ENCODE results near the gene KLK7. TPM values are rescaled to one million over a fixed set of nuclear protein-coding genes. Genes with fewer than 3 reads are reported as not detected.

KLK7 gene
- total RNA-seq, 2 donors from 2014 or later, result not detected

DNA sequence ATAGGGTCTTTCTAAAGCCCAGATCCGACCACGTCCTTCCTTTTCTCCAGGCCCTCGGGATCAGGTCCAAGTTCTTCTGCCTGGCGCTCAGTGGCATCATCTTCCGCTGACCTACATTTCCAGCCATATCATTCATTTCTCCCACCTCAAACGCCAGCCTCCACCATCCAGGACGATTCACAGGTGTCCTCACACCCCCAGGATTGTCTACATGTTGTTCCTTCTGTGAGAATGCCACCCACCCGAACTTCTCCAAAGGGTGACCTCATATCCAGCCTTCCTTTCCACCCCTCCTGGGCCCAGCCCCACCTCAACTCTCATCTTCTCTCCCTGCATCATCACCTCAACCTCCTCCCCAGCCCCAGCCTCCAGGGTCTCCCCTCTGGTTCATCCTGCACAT is 26.1 kb downstream of the KLK7 start:
- intact Hi-C loops (cut with DNase I, micrococcal nuclease), result no loop called here
- DNase-seq (no peak), ATAC-seq (no peak)

- DNase-seq (no peak), ATAC-seq (no peak)
- intact Hi-C loops (cut with DNase I, micrococcal nuclease), result no loop called here
Observed at GRCh38 chr19:50952910-50953309, 30.8 kb downstream of the KLK7 start, which contains the start of gene KLK5. Gene KLK5, minus strand, starts transcription at chr19:50953038. Its CDS starts 381 bp downstream, at chr19:50952657.

DNA sequence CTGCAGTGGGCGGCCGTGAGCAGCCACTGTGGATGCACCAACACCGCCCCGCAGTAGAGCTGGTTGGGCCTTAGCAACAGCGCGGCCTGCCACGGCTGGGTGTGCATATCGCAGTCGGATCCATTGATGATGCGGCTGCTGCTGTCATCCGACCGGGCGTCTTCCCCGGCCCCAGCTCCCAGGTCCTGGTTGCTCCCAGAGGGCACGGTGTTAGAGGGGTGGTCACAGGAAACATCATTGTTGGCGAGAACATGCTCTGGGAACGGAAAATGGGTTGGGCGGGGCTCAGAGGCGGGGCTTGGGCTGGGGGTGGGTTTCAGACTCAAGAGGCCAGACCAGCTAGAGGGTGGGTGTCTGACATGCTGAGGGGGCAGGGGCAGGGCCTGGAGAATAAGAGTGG is 33.9 kb downstream of the KLK7 start:
- intact Hi-C loops (cut with DNase I, micrococcal nuclease), result no loop called here
- DNase-seq (no peak), ATAC-seq (no peak)

DNA sequence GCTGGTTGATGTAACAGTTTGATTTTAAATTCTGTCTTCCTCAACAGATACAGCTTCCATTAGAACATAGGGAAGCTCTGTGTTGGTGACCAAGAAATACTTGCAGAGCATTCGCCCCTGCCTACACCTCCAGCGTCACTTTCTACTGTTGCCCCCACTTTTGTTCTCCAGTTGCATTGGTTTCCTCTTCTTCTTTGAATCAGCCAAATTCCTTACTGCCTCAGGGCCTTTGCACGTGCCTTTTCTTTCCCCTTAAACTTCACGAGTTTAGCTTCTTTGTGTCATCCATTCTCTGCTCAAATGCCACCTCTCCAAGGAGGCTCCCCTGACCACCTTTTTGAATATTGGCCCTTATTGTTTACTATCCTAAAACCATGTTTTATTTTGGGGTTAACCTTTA is 36.6 kb downstream of the KLK7 start:
- no peak for ATAC-seq
- intact Hi-C loops (cut with DNase I, micrococcal nuclease), result no loop called here
- no peak for DNase-seq

- intact Hi-C loops (cut with DNase I, micrococcal nuclease), result no loop called here
- ATAC-seq (no peak), DNase-seq (no peak)
Observed at GRCh38 chr19:50944795-50945194, 38.9 kb downstream of the KLK7 start.

DNA sequence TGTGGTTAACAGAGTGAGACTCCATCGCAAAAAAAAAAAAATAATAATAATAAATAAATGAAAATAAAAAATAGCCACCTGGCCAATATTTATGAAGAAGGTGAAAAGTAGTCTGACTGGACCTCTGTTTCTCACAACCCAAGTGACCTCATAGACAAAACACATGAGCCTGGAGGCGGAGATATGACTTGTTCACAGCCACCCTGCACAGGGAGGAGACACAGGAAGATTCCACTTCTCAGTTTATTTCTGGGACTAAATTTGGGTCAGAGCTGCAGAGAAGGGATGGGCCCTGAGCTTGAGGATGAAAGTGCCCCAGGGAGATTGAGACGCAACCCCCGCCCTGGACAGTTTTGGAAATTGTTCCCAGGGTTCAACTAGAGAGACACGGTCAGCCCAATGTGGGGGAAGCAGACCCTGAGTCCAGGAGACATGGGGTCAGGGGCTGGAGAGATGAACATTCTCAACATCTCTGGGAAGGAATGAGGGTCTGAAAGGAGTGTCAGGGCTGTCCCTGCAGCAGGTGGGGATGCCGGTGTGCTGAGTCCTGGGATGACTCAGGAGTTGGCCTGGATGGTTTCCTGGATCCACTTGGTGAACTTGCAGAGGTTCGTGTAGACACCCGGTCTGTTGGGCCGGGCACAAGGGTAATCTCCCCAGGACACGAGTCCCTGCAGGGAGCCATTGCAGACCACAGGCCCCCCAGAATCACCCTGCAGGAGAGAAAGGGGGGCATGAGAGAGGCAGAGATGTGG is 40.5 kb downstream of the KLK7 start:
- intact Hi-C loops (cut with DNase I, micrococcal nuclease), result no loop called here
- no peak for DNase-seq
- ATAC-seq, result no peak

GRCh38 chr19:50939596-50939995 is 44.1 kb downstream of the KLK7 start:
- DNase-seq (no peak), ATAC-seq (no peak)
- intact Hi-C loops (cut with DNase I, micrococcal nuclease), result no loop called here

DNA sequence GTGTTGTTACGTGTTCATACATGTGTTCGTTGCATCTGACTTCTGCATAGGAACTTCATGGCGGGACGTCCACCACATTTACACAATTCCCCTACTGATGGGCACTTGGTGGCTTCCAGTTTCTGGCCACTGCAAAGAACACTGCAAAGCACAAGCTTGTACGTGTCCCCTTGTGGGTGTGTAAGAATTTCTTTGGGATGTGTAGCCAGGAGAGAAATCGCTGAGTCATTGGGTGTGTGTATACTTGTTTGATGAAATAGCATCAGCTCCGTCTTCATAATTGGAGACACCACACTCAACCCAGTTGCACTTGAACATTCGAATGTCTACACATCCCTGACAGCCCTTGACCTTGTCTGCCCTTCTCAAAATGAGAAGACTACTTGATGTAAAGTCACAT is 50.1 kb downstream of the KLK7 start:
- DNase-seq (no peak), ATAC-seq (no peak)
- intact Hi-C loops (cut with DNase I, micrococcal nuclease), result no loop called here

GRCh38 chr19:50932690-50933083 is 51.0 kb downstream of the KLK7 start:
- DNase-seq (no peak), ATAC-seq (no peak)
- intact Hi-C loops (cut with DNase I, micrococcal nuclease), result no loop called here

GRCh38 chr19:50932018-50932689 is 51.6 kb downstream of the KLK7 start:
- intact Hi-C loops (cut with DNase I, micrococcal nuclease), result no loop called here
- DNase-seq, result no peak
- no peak for ATAC-seq

DNA sequence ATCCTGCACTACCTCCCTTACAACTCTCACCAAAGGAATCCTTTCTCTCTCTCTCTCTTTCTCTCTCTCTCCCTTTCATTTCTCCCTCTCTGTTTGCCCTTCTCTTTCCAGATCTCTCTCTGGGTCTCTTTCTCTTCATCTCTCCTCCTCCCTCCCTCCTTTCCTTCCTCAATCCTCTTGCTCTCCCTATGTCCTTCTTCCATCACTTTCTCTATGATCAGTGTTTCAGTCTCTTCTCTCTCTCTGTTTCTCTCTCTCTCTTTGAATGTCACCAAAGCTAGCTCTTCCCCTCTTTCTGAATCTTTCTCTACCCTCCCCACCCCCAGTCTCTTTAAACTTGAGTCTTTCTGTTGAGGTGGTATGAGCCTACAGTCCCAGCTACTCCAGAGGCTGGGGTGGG is 52.7 kb downstream of the KLK7 start:
- no peak for DNase-seq
- ATAC-seq, result no peak
- intact Hi-C loops (cut with DNase I, micrococcal nuclease), result no loop called here

DNA sequence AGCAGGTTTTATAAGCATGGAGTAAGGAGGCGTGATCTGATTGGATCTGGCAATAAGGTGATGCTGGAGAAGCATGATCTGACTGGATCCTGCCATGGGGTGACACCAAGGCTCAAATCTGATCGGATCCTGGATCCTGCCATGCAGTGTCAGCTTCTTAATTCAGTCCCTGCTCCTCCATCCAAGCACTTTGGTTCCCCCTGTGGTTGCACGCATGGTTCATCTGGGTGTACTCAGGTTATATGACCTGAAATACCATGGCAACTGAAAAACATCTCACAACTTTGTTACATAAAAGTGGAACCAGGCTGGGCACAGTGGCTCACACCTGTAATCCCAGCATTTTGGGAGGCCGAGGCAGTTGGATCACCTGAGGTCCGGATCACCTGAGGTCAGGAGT is 54.9 kb downstream of the KLK7 start:
- intact Hi-C loops (cut with DNase I, micrococcal nuclease), result no loop called here
- no peak for ATAC-seq

More for the DNA sequence above, 54.9 kb downstream of the KLK7 start:
- DNase-seq, result no peak

Other genes with a start within 250 kb of the KLK7 start
- not detected for gene GPR32, start 213.5 kb downstream of the KLK7 start, total RNA-seq
- gene ACP4, start 193.5 kb downstream of the KLK7 start, total RNA-seq, result not detected
- 100 to 1,000 TPM; 182 to 236 TPM for gene KLK1, start 160.1 kb downstream of the KLK7 start, total RNA-seq
- 1 to 10 TPM; 4.5 to 8.5 TPM for gene KLK15, start 150.3 kb downstream of the KLK7 start, total RNA-seq
- 10 to 100 TPM in 1 of 2 donors, 1 to 10 TPM in 1; 5.7 to 11.7 TPM for gene KLK3, start 129.0 kb downstream of the KLK7 start, total RNA-seq
- gene KLK2, start 110.5 kb downstream of the KLK7 start, total RNA-seq, result under 1 TPM in 1 of 2 donors, not detected in 1; 0.12 TPM
- gene KLK4, start 72.5 kb downstream of the KLK7 start, total RNA-seq, result 1 to 10 TPM; 3.5 to 6.4 TPM
- not detected for gene KLK5, start 30.9 kb downstream of the KLK7 start, total RNA-seq
- not detected for gene KLK6, start 14.3 kb downstream of the KLK7 start, total RNA-seq
- not detected for gene KLK8, start 17.7 kb upstream of the KLK7 start, total RNA-seq
- under 1 TPM; 0.37 to 0.70 TPM for gene KLK10, start 35.8 kb upstream of the KLK7 start, total RNA-seq
- under 1 TPM; 0.47 to 0.64 TPM for gene KLK11, start 42.7 kb upstream of the KLK7 start, total RNA-seq
- gene KLK12, start 51.1 kb upstream of the KLK7 start, total RNA-seq, result under 1 TPM; 0.73 to 0.81 TPM
- under 1 TPM; 0.43 to 0.98 TPM for gene KLK13, start 81.2 kb upstream of the KLK7 start, total RNA-seq
- under 1 TPM in 1 of 2 donors, not detected in 1; 0.49 TPM for gene KLK14, start 99.0 kb upstream of the KLK7 start, total RNA-seq
- gene CTU1, start 124.5 kb upstream of the KLK7 start, total RNA-seq, result 1 to 10 TPM; 4.6 to 5.6 TPM
- 1 to 10 TPM in 1 of 2 donors, under 1 TPM in 1; 0.82 to 2.0 TPM for gene SIGLEC9, start 141.0 kb upstream of the KLK7 start, total RNA-seq
- gene SIGLEC7, start 158.4 kb upstream of the KLK7 start, total RNA-seq, result 1 to 10 TPM; 1.1 to 1.3 TPM
- 1 to 10 TPM in 1 of 2 donors, under 1 TPM in 1; 0.98 to 2.9 TPM for gene CD33, start 241.2 kb upstream of the KLK7 start, total RNA-seq

Measured in left colon (tissue), 2 donors.